ENCODE data around the gene PREB. TPM values are rescaled to one million over a fixed set of nuclear protein-coding genes. Genes with fewer than 3 reads are reported as not detected.

Gene PREB
- total RNA-seq, 1 experiment from 2014 or later: 35.7 TPM

- ChIA-PET POLR2A (ENCODE audit: unreplicated experiment) (no interaction called here), CTCF (interaction anchor here (0.6 to 1.2 kb wide), 2 partner anchors 58 to 221 kb away, joined by 3 read pairs; no protein-coding TSS in a partner anchor)
- peak overlapping the region; percentile 89 for H3K4me2 ChIP-seq
- peaks cover 19% of the 10 kb centered on the region for H3K79me2 ChIP-seq (ENCODE audit: low read depth)
- peak overlapping the region; percentile 83 for H3K4me3 ChIP-seq
- H3K27ac ChIP-seq: no peak overlapping the region
- intact Hi-C loops (cut with micrococcal nuclease; ENCODE audit: unreplicated experiment): loop anchor here (10.0 kb wide), 1 partner anchor 81 kb away; the partner anchor contains the start of genes ATRAID, CAD and SLC5A6
- TF ChIP-seq CTCF (conservative IDR thresholded peaks at IDR 0.05) (no peak; the same call in 1 of the 2 replicates), EZH2 (IDR thresholded peaks at IDR 0.05; ENCODE audit: low read depth) (no peak)
- no peak overlapping the region for H2AFZ ChIP-seq
- H3K9me3 ChIP-seq (ENCODE audit: insufficient read depth, low read depth): no peaks in the 10 kb centered on the region
- H3F3A ChIP-seq (ENCODE audit: insufficient read depth, low read depth): peaks cover 10% of the 10 kb centered on the region; the same call in 1 of the 2 replicates
- no peaks in the 10 kb centered on the region for H3K27me3 ChIP-seq (ENCODE audit: insufficient read depth, low read depth)
- TSS peak; percentile 66 for BruUV-seq (replicated peaks)
- H3K9me2 ChIP-seq (ENCODE audit: insufficient read depth): no peaks in the 10 kb centered on the region
- 0 out of 2 replicates have a peak, but pooled peaks cover 8% of the 10 kb centered on the region for H3K36me3 ChIP-seq (ENCODE audit: low read depth)
- DNase-seq: no peak
- H3K4me1 ChIP-seq (replicated peaks; ENCODE audit: insufficient read depth): peaks cover 10% of the 10 kb centered on the region
- peaks cover 7% of the 10 kb centered on the region; the same call in 1 of the 2 replicates for H4K20me1 ChIP-seq (ENCODE audit: insufficient read depth)
These were observed 1.1 kb downstream of the PREB start for GRCh38 chr2:27133195-27133875.

GRCh38 chr2:27131429-27131828 is 3.0 kb downstream of the PREB start:
- POLR2A ChIA-PET (ENCODE audit: unreplicated experiment): interaction anchor here (0.6 kb wide), 1 partner anchor 454 kb away, joined by 3 read pairs; no protein-coding TSS in a partner anchor

GRCh38 chr2:27130396-27130795 is 4.0 kb downstream of the PREB start:
- H3K4me1 ChIP-seq (replicated peaks; ENCODE audit: insufficient read depth): peaks cover 10% of the 10 kb centered on the region
- CTCF ChIA-PET: no interaction called here
- H3F3A ChIP-seq (ENCODE audit: insufficient read depth, low read depth): peaks cover 10% of the 10 kb centered on the region; the same call in 1 of the 2 replicates
- H3K4me2 ChIP-seq: no peak overlapping the region
- 0 out of 2 replicates have a peak, but pooled peaks cover 8% of the 10 kb centered on the region for H3K36me3 ChIP-seq (ENCODE audit: low read depth)
- no TSS peak for BruUV-seq (replicated peaks)
- no peak overlapping the region for H3K4me3 ChIP-seq
- H3K27me3 ChIP-seq (ENCODE audit: insufficient read depth, low read depth): no peaks in the 10 kb centered on the region
- TF ChIP-seq CTCF (conservative IDR thresholded peaks at IDR 0.05): no peak
- TF ChIP-seq EZH2 (IDR thresholded peaks at IDR 0.05; ENCODE audit: low read depth): no peak
- H3K9me2 ChIP-seq (ENCODE audit: insufficient read depth): no peaks in the 10 kb centered on the region
- DNase-seq: no peak
- H3K79me2 ChIP-seq (ENCODE audit: low read depth): peaks cover 19% of the 10 kb centered on the region
- peaks cover 7% of the 10 kb centered on the region; the same call in 1 of the 2 replicates for H4K20me1 ChIP-seq (ENCODE audit: insufficient read depth)
- POLR2A ChIA-PET (ENCODE audit: unreplicated experiment): no interaction called here
- no peaks in the 10 kb centered on the region for H3K9me3 ChIP-seq (ENCODE audit: insufficient read depth, low read depth)
- H2AFZ ChIP-seq: no peak overlapping the region
- intact Hi-C loops (cut with micrococcal nuclease; ENCODE audit: unreplicated experiment): loop anchor here (10.0 kb wide), 1 partner anchor 84 kb away; the partner anchor contains the start of genes ATRAID, CAD and SLC5A6
- no peak overlapping the region for H3K27ac ChIP-seq

More at GRCh38 chr2:27131429-27131828, 3.0 kb downstream of the PREB start:
- Histone ChIP-seq H3K4me3 (no peak overlapping the region), H2AFZ (no peak overlapping the region), H3K4me2 (no peak overlapping the region), H3K27me3 (ENCODE audit: insufficient read depth, low read depth) (no peaks in the 10 kb centered on the region), H3K9me2 (ENCODE audit: insufficient read depth) (no peaks in the 10 kb centered on the region), H3K36me3 (ENCODE audit: low read depth) (0 out of 2 replicates have a peak, but pooled peaks cover 8% of the 10 kb centered on the region), H3K4me1 (replicated peaks; ENCODE audit: insufficient read depth) (peaks cover 10% of the 10 kb centered on the region), H3K27ac (no peak overlapping the region), H3F3A (ENCODE audit: insufficient read depth, low read depth) (peaks cover 10% of the 10 kb centered on the region; the same call in 1 of the 2 replicates), H3K9me3 (ENCODE audit: insufficient read depth, low read depth) (no peaks in the 10 kb centered on the region), H3K79me2 (ENCODE audit: low read depth) (peaks cover 19% of the 10 kb centered on the region), H4K20me1 (ENCODE audit: insufficient read depth) (peaks cover 7% of the 10 kb centered on the region; the same call in 1 of the 2 replicates)
- CTCF ChIA-PET: no interaction called here
- no TSS peak for BruUV-seq (replicated peaks)
- TF ChIP-seq CTCF (conservative IDR thresholded peaks at IDR 0.05): no peak
- intact Hi-C loops (cut with micrococcal nuclease; ENCODE audit: unreplicated experiment): loop anchor here (10.0 kb wide), 1 partner anchor 83 kb away; the partner anchor contains the start of genes ATRAID, CAD and SLC5A6
- DNase-seq: no peak
